GM12892 (cell line): ENCODE results near the gene LMNA.
"Not testable (repeated sequence)": the region's sequence is repeated elsewhere in the genome, so short reads cannot be mapped to it uniquely, and the experiment has no call there.

Experiments used
- DNase-seq: peaks from one replicate; pipeline ENCODE4 v3.0.0; 2011; ENCODE audit not compliant: insufficient read length
- FAIRE-seq: peaks from 2 replicates; lab custom pipeline; 2011; peaks lifted over from hg19 to GRCh38; lab: Jason Lieb, UNC
- POLR2A ChIP-seq: IDR thresholded peaks from 2 replicates; pipeline ENCODE4 v1.6.1; 2011; ENCODE audit warnings: low read depth, low read length, control low read depth
- POLR2AphosphoS5 ChIP-seq: IDR thresholded peaks from 2 replicates; pipeline ENCODE4 v1.6.1; 2011; ENCODE audit warnings: low read depth, low read length, control low read depth
- TAF1 ChIP-seq: IDR thresholded peaks from 2 replicates; pipeline ENCODE4 v1.6.1; 2011; ENCODE audit warnings: low read depth, mild to moderate bottlenecking, control low read depth, low read length, borderline replicate concordance

The LMNA gene

GRCh38 chr1:156120318-156120717 lies 5.8 kb downstream of the LMNA start:
- no peak for DNase-seq
- FAIRE-seq, result no peak
- TF ChIP-seq TAF1, result no peak
- TF ChIP-seq POLR2A, result no peak
- no peak for TF ChIP-seq POLR2AphosphoS5

GRCh38 chr1:156121005-156121404 lies 6.5 kb downstream of the LMNA start:
- not testable (repeated sequence) for DNase-seq, FAIRE-seq

- TF ChIP-seq POLR2AphosphoS5, result no peak
- TF ChIP-seq TAF1, result no peak
- FAIRE-seq (no peak), DNase-seq (no peak)
Observed at GRCh38 chr1:156121457-156121856, 6.9 kb downstream of the LMNA start.

- FAIRE-seq (no peak), DNase-seq (no peak)
- TF ChIP-seq POLR2A (no peak), POLR2AphosphoS5 (no peak), TAF1 (no peak)
Observed at GRCh38 chr1:156122086-156122485, 7.6 kb downstream of the LMNA start.

GRCh38 chr1:156122519-156123355 lies 8.2 kb downstream of the LMNA start:
- TF ChIP-seq TAF1, result no peak
- no peak for TF ChIP-seq POLR2AphosphoS5
- no peak for TF ChIP-seq POLR2A
- DNase-seq, result no peak
- FAIRE-seq, result no peak

GRCh38 chr1:156123356-156124196 lies 9.1 kb downstream of the LMNA start:
- FAIRE-seq (no peak), DNase-seq (no peak)
- TF ChIP-seq TAF1 (no peak), POLR2AphosphoS5 (no peak), POLR2A (no peak)

- FAIRE-seq, result no peak
Observed at GRCh38 chr1:156124557-156125483, 10.3 kb downstream of the LMNA start.

GRCh38 chr1:156125544-156125943 lies 11.0 kb downstream of the LMNA start:
- FAIRE-seq, DNase-seq: not testable (repeated sequence)

More at GRCh38 chr1:156124557-156125483, 10.3 kb downstream of the LMNA start:
- TF ChIP-seq POLR2AphosphoS5 (no peak), TAF1 (no peak), POLR2A (0 out of 2 replicates have a peak, but pooled peaks have one; percentile 33)
- no peak for DNase-seq

- DNase-seq (no peak), FAIRE-seq (no peak)
- TF ChIP-seq POLR2A, result no peak; the same call in 1 of the 2 replicates
- no peak for TF ChIP-seq POLR2AphosphoS5
- TF ChIP-seq TAF1, result 0 out of 2 replicates have a peak, but pooled peaks have one; percentile 33
Observed at GRCh38 chr1:156126043-156126629, 11.6 kb downstream of the LMNA start.

GRCh38 chr1:156126630-156127534 lies 12.4 kb downstream of the LMNA start:
- DNase-seq (no peak), FAIRE-seq (peak; percentile 21)
- TF ChIP-seq TAF1 (no peak), POLR2A (no peak; the same call in 1 of the 2 replicates), POLR2AphosphoS5 (peak; percentile 42)
